Measurements from ENCODE around the gene KCTD7.
"Not testable (repeated sequence)": the region's sequence is repeated elsewhere in the genome, so short reads cannot be mapped to it uniquely, and the experiment has no call there.

Gene KCTD7

DNA sequence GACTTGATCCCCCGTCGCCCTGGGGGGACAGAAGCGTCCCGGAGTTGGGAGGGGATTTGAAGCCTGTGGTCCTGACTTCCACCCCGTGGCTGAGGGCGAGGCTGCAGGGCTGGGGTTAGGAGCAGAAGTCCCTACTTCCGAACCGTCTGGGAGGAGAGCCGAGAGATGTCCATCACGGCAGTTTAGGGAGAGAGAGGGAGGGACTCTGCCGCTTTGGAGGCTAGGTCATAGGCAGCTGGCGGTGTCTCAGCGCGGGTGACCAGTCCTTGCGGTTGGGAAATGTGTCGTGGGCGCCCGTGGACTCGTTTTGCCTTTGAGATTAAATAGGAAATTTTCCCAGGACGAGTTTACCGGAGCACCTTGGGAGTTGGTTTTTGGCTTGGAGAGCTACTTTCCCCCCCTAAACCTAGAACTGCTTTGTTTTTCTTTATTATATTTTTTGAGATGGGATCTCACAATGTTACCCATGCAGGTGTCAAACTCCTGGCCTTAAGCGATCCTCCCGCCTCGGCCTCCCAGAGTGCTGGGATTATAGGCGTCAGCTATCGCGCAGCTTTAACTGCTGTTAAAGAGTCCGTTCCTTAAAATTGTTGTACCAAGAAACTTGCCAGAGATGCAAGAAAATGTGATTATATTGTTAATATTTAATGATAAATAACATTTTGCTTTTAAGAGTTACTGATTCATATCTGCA is 26.6 kb downstream of the KCTD7 start:
- not testable (repeated sequence) for DNase-seq

GRCh38 chr7:66655826-66656485 is 27.3 kb downstream of the KCTD7 start:
- DNase-seq = not testable (repeated sequence)

DNA sequence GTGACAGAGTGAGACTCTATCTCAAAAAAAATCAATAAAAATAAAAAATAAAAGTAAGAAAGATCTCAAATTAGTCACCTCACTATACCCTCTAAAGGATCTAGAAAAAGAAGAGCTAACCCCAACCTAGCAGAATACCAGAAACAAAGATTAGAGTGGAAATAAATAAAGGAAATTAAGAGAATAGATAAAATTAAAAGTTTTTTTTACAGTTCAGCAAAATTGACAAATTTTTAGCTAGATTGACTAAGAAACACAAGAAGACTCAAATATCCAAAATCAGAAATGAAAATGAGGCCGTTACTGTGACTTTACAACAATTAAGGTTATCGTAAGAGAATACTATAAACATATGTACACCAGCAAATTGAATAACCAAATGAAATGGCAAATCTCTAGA is 29.1 kb downstream of the KCTD7 start:
- DNase-seq = no peak

DNA sequence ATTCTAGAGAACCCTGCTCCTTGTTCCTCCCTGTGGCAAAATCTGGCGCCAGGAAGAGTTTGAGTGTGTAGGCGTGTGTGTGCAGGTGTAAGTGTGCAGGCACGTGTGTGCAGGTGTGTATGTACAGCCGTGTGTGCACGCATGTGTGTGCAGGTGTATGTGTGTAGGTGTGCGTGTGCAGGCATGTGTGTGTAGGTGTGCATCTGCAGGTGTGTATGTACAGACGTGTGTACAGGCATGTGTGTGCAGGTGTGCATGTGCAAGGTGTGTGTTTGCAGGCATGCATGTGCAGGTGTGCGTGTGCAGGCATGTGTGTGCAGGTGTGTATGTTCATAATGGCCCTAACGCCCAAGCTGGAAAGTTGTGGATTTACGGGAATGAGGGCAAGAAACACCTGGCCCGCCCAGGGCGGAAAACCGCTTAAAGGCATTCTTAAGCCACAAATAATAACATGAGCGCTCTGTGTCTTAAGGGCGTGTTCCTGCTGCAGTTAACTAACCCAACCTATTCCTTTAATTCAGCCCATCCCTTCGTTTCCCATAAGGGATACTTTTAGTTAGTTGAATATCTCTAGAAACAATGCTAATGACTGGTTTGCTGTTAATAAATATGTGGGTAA is 34.1 kb downstream of the KCTD7 start:
- DNase-seq = no peak

DNA sequence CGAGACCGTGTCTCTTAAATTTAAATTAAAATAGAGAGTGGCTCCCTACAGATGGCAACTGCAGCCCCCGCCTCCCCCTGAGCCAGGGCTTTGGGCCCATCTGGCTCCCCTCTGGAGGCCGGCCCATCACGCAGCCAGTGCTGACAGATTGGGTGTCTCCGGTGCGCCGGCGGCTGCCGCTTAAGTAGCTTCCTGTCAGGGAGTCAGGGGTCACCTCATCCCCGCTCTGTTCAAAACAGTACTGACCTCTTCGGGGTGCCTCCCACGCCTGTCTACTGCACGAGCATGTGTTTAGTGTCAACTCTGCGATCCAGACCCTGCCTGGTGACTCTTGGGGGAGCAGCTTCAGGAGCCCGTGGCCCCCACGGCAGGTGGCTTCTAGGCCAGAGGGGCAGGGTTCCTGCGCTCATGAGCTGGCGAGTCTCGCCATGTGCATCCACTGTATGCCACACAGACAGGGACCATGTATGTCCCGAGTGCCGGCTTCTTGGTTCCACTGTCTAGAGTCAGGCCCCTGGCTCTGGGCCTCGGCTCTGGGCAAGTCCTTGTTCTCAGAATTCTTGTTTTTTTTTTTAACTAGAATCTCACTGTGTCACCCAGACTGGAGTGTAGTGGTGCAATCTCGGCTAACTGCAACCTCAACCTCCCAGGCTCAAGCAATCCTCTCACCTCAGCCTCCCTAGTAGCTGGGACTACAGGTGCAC is 36.1 kb downstream of the KCTD7 start:
- no peak for DNase-seq

GRCh38 chr7:66666313-66666952 is 37.8 kb downstream of the KCTD7 start:
- DNase-seq = no peak

- no peak for DNase-seq
Measured at GRCh38 chr7:66667023-66667728, 38.5 kb downstream of the KCTD7 start.

DNA sequence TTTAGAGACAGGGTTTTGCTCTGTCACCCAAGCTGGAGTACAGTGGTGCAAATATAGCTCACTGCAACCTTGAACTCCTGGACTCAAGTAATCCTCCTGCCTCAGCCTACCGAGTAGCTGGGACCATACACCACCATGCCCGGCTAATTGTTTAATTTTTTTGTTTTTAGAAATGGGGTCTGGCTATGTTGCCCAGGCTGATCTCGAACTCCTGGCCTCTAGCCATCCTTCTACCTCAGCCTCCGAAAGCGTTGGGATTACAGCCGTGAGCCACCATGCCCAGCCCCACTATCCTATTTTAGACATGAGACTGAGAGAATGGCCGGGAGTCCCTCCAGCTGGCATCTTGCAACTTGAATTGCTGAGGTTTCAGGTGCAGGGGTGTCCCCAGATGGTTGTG is 39.4 kb downstream of the KCTD7 start:
- DNase-seq = no peak

DNA sequence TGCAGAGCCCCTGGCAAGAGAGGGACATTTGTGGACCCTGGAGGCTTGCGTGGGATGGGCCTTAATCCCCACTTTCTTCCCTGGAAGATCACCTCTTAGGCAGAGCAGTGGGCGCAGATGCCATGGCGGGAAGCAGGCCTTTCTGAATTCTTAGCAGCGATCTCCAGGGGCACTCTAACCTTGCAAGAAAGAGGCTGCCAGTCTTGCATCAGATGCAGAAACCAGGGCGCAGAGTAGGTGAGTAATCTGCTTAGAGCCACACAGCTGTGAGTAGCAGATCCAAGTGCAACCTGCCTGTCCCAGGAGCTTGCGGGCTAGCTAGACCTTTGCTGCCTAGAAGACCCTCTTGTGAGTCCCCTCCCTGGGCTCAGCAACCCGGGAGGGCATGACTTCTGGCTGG is 40.0 kb downstream of the KCTD7 start:
- DNase-seq = no peak

- DNase-seq = no peak
Measured at GRCh38 chr7:66669088-66669487, 40.4 kb downstream of the KCTD7 start.

- DNase-seq = no peak
Measured at GRCh38 chr7:66669496-66669895, 40.8 kb downstream of the KCTD7 start.

- no peak for DNase-seq
Measured at GRCh38 chr7:66671034-66671433, 42.4 kb downstream of the KCTD7 start.

DNA sequence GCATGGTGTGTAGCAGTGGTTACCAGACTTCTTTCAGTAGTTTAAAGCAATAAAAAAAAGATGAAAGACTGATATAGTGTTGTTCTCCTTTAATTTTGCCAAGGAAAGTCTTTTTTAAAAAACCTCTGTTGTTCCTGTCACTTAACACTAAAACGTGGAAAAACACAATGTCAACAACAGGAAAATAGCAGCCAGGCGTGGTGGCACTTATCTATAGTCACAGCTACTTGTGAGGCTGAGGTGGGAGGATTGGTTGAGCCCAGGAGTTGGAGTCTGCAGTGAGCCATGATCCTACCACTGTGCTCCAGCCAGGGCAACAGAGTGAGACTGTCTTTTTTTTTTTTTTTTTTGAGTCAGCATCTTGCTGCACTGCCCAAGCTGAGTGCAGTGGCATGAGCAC is 42.8 kb downstream of the KCTD7 start:
- not testable (repeated sequence) for DNase-seq

DNA sequence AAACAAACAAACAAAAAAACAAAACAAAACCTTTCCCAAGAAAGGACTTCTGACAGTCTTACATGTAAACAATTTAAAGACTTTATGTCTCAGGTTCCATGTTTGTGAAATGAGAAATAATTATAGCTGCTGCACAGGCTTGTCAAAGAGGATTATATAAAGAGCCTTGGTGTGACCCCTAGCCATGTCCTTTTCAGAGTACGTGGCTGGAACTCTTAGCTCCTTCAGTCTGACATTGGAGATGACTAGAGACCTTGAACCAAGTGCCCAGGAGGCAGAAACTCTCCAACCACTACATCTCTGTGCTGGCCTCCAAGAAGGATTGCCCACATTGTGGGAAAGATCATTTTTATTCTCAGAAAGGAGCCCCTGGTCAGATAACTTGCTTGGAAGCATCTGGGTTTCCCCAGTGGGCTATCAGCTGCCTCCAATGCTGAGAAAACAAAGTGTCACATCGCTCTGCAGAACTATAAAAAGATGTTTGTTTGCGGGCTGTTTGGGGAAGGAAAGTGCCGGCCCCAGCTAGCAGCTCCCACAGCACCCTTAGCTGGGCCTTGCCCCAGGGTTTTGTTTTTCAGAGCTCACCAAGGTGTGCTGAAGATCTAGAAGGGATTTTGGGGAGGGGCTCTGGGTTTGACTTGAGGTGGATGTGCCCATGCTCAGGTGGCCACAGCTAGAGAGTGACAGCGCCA is 43.9 kb downstream of the KCTD7 start:
- not testable (repeated sequence) for DNase-seq

- DNase-seq = not testable (repeated sequence)
Measured at GRCh38 chr7:66673124-66673640, 44.5 kb downstream of the KCTD7 start.

GRCh38 chr7:66679633-66680244 is 51.1 kb downstream of the KCTD7 start:
- DNase-seq = peak; percentile 35

DNA sequence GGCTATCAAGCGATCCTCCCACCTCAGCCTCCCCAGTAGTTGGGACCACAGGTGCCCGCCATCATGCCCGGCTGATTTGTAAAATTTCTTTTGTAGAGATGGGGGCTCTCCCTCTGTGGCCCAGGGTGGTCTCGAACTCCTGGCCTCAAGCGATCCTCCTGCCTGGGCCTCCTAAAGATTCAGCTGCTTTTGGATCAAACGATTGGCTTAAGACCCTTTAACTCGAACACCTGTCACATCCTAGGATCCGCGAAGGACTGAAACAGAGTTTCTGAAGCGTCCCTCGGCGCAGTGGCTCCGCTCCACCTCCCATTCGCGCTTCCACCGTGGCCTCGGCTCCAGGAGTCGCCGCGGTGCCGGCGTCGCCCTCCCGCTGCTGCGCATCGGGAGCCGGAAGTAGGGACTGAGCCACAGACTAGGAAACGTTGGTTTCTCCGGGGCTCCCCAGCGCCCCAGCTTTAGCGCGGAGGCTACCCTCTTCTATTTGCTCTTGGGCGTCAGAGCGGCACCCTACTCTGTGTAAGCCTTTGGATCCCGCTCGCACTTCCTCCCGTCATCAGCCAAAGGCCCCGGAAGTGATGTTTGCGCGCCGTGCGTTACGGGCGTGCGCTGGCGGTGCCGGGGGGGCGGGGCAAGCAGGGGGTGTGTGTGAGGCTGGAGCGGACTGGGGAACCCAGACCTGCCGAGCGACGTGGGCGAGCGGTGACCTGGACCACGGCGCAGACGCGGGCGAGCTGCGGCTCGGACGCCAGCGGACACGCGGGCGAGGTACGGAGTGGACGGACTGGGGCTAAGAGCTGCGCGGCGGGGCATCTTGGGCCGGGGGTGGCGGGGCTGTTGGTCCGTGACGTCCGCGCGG is 53.0 kb downstream of the KCTD7 start:
- peak; percentile 97 for DNase-seq

DNA sequence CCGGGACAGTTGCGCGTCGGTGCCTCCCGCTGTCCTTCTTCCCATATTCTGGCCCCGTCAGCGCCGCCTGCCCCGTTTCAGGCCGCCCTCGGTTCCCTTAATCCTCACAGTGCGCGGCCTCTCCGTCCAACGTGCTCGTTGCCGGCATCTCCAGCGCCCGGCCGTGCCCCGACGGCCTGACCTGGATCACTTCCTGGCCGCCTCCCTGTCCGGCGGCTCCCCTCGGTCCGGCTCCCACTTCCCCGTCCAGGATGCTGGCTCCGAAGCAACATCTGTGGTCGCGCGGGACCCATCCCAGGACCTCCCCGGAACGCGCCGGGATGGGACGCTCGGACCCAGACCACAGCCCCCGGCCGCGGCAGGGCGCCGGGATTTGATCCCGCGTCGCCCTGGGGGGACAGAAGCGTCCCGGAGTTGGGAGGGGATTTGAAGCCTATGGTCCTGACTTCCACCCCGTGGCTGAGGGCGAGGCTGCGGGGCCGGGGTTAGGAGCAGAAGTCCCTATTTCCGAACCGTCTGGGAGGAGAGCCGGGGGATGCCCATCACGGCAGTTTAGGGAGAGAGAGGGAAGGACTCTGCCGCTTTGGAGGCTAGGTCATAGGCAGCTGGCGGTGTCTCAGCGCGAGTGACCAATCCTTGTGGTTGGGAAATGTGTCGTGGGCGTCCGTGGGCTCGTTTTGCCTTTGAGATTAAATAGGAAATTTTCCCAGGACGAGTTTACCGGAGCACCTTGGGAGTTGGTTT is 53.8 kb downstream of the KCTD7 start:
- DNase-seq = peak; percentile 82

- DNase-seq = not testable (repeated sequence)
Measured at GRCh38 chr7:66683094-66683769, 54.6 kb downstream of the KCTD7 start.
